Subcutaneous adipose tissue (tissue), 4 donors: ENCODE results near the gene PLSCR1. TPM values are rescaled to one million over a fixed set of nuclear protein-coding genes. Genes with fewer than 3 reads are reported as not detected.

Source experiments
- CTCF ChIP-seq: fragments of 450-650 bp; IDR thresholded peaks from one replicate; pipeline ENCODE4 v1.5.1; 2016; ENCODE audit warnings: low read depth, mild to moderate bottlenecking, control low read depth, antibody characterized with exemption, moderate library complexity
- total RNA-seq, 4 donors: library from RNA; depleted of rRNA; stranded (reverse); fragments of >200 nt; gene quantifications; one replicate each; pipeline ENCODE4 v1.1.0, GENCODE V29; 2016

PLSCR1 gene
- total RNA-seq, 4 donors from 2014 or later: 111 to 182 (median 163) TPM

- no peak for TF ChIP-seq CTCF
These were observed 73.4 kb downstream of the PLSCR1 start for GRCh38 chr3:146471012-146471411.

- no peak for TF ChIP-seq CTCF
These were observed 73.9 kb downstream of the PLSCR1 start for GRCh38 chr3:146470425-146470990.

GRCh38 chr3:146469150-146470017 lies 75.0 kb downstream of the PLSCR1 start, which contains the start of gene PLSCR2:
Gene PLSCR2 (minus strand): TSS chr3:146469561. CDS start chr3:146459904, 9,657 bp downstream.
- no peak for TF ChIP-seq CTCF

GRCh38 chr3:146468671-146469149 lies 75.7 kb downstream of the PLSCR1 start:
- TF ChIP-seq CTCF: no peak

GRCh38 chr3:146468234-146468633 lies 76.2 kb downstream of the PLSCR1 start:
- no peak for TF ChIP-seq CTCF

- TF ChIP-seq CTCF: no peak
These were observed 77.8 kb downstream of the PLSCR1 start for GRCh38 chr3:146466604-146467003.
